H1 (cell line): ENCODE results near the gene CTNNBL1. TPM values are rescaled to one million over a fixed set of nuclear protein-coding genes. Genes with fewer than 3 reads are reported as not detected.

ENCODE experiments used
- KDM4A ChIP-seq: IDR thresholded peaks from one replicate; pipeline ENCODE4 v1.7.1; 2012; ENCODE audit warnings: low read depth, mild to moderate bottlenecking, moderate library complexity, low read length, inconsistent platforms; ENCODE audit not compliant: severe bottlenecking
- RBBP5 ChIP-seq: IDR thresholded peaks from 2 replicates; pipeline ENCODE4 v1.7.1; 2012; ENCODE audit warnings: low read depth, mild to moderate bottlenecking, inconsistent platforms, low read length, moderate library complexity, borderline replicate concordance
- polyA plus RNA-seq, 7 experiments: library from polyadenylated mRNA; depleted of rRNA in 3 of 7; stranded (reverse) in 5 of 7; unstranded in 2 of 7; fragments of >200 nt in 5 of 7; fragments of 200-250 nt in 2 of 7; gene quantifications; 1 replicate in 5 of 7; 2 replicates in 1 of 7; 4 replicates in 1 of 7; pipeline versions ENCODE4 v1.2.1 to v1.2.3, GENCODE V29; 2011 to 2013; ENCODE audit warnings: missing spikeins in 2 of 7, mixed read lengths in 2 of 7
- total RNA-seq: library from RNA; stranded (reverse); fragmentation: NEBNext Ultra II Directional; extraction: Animal tissue kit (Norgen Biotek cat#: 25700); gene quantifications from 2 replicates; pipeline ENCODE4 v1.2.1, GENCODE V29; 2021

CTNNBL1 gene
- total and polyA plus RNA-seq, 2 of the 8 experiments (the other 6 are each of a cell fraction or from before 2014, with no cell fraction given) = 19.6 to 81.6 TPM

GRCh38 chr20:37673444-37673843, 20.4 kb upstream of the CTNNBL1 start (continued):
- TF ChIP-seq KDM4A (no peak), RBBP5 (no peak)
- TF ChIP-seq, all 59 proteins: peak for 0
